Thyroid gland (tissue), 4 donors: ENCODE data around the gene WDR90. TPM values are rescaled to one million over a fixed set of nuclear protein-coding genes. Genes with fewer than 3 reads are reported as not detected.

Experiments used
- DNase-seq, 2 donors: peaks; one replicate each; pipeline ENCODE4 v3.0.0-alpha.2; 2019
- H3K27ac ChIP-seq, 3 donors: fragments of 200-600 bp; sonication (generic); 1 replicate in 2 of 3; 2 replicates in 1 of 3; pipeline ENCODE4 v1.5.1; 2016 to 2019; ENCODE audit warnings: mild to moderate bottlenecking in 1 of 3, moderate library complexity in 1 of 3
- H3K27me3 ChIP-seq: fragments of 200-600 bp; sonication (generic); one replicate; pipeline ENCODE4 v1.5.1; 2019
- H3K36me3 ChIP-seq, 2 donors: fragments of 200-600 bp; sonication (generic); one replicate each; pipeline ENCODE4 v1.5.1; 2016 to 2019
- H3K4me1 ChIP-seq, 2 donors: fragments of 200-600 bp; sonication (generic); one replicate each; pipeline ENCODE4 v1.5.1; 2017 to 2019
- H3K4me3 ChIP-seq, 3 donors: fragments of 200-600 bp; sonication (generic); replicated peaks in 1 of 3; 1 replicate in 2 of 3; 2 replicates in 1 of 3; pipeline ENCODE4 v1.5.1; 2016; ENCODE audit warnings: mild to moderate bottlenecking in 1 of 3
- H3K9me3 ChIP-seq: fragments of 200-600 bp; sonication (generic); one replicate; pipeline ENCODE4 v1.5.1; 2017
- POLR2A ChIP-seq, 2 donors: fragments of 450-650 bp; IDR thresholded peaks; one replicate each; pipeline ENCODE4 v1.6.1; 2017; ENCODE audit warnings: antibody characterized with exemption in 2 of 2, mild to moderate bottlenecking in 2 of 2, moderate library complexity in 1 of 2
- WGBS, 2 donors: methylation state at CpG; one replicate each; pipeline ENCODE4 v1.1.5; 2017; 5-methylcytosine and 5-hydroxymethylcytosine counted together
- intact Hi-C: fragments of 100-400 bp; cut with DNase I; formaldehyde crosslinking; loops from one replicate; pipeline ENCODE4 v1.15.1; 2023
- total RNA-seq, 4 donors: library from RNA; depleted of rRNA; stranded (reverse); fragments of >200 nt; gene quantifications; one replicate each; pipeline ENCODE4 v1.2.3, GENCODE V29; 2016
- TF ChIP-seq, protein P1 (sequence below), 6 experiments: fragments of 200-600 bp in 3 of 6; fragments of 450-650 bp in 3 of 6; sonication (generic) in 3 of 6; IDR thresholded peaks; one replicate each; pipeline ENCODE4 v1.5.1; 2016 to 2019; ENCODE audit warnings: antibody characterized with exemption in 6 of 6, mild to moderate bottlenecking in 2 of 6, inconsistent platforms in 1 of 6, moderate library complexity in 1 of 6

The WDR90 gene
- total RNA-seq, 4 donors from 2014 or later = 23.6 to 56.0 (median 34.3) TPM

GRCh38 chr16:714079-714478 is 64.9 kb downstream of the WDR90 start:
- Histone ChIP-seq H3K4me1 (peaks cover 15 to 33% of the 10 kb centered on the region in 2 donors), H3K9me3 (no peaks in the 10 kb centered on the region), H3K27me3 (no peaks in the 10 kb centered on the region), H3K27ac (no peak overlapping the region), H3K36me3 (no peaks in the 10 kb centered on the region), H3K4me3 (peak overlapping the region in 1 of 3 donors; percentile 31)
- intact Hi-C loops = loop anchor here (10.0 kb wide), 1 partner anchor 341 kb away; no protein-coding TSS in a partner anchor
- TF ChIP-seq POLR2A (IDR thresholded peaks at IDR 0.05) = no peak
- TF ChIP-seq, protein P1, sequence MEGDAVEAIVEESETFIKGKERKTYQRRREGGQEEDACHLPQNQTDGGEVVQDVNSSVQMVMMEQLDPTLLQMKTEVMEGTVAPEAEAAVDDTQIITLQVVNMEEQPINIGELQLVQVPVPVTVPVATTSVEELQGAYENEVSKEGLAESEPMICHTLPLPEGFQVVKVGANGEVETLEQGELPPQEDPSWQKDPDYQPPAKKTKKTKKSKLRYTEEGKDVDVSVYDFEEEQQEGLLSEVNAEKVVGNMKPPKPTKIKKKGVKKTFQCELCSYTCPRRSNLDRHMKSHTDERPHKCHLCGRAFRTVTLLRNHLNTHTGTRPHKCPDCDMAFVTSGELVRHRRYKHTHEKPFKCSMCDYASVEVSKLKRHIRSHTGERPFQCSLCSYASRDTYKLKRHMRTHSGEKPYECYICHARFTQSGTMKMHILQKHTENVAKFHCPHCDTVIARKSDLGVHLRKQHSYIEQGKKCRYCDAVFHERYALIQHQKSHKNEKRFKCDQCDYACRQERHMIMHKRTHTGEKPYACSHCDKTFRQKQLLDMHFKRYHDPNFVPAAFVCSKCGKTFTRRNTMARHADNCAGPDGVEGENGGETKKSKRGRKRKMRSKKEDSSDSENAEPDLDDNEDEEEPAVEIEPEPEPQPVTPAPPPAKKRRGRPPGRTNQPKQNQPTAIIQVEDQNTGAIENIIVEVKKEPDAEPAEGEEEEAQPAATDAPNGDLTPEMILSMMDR (IDR thresholded peaks at IDR 0.05) = no peak
- no peak for DNase-seq
- WGBS, 2 donors = 62 to 64% methylated on average over 9 to 10 of the region's 11 CpGs

DNA sequence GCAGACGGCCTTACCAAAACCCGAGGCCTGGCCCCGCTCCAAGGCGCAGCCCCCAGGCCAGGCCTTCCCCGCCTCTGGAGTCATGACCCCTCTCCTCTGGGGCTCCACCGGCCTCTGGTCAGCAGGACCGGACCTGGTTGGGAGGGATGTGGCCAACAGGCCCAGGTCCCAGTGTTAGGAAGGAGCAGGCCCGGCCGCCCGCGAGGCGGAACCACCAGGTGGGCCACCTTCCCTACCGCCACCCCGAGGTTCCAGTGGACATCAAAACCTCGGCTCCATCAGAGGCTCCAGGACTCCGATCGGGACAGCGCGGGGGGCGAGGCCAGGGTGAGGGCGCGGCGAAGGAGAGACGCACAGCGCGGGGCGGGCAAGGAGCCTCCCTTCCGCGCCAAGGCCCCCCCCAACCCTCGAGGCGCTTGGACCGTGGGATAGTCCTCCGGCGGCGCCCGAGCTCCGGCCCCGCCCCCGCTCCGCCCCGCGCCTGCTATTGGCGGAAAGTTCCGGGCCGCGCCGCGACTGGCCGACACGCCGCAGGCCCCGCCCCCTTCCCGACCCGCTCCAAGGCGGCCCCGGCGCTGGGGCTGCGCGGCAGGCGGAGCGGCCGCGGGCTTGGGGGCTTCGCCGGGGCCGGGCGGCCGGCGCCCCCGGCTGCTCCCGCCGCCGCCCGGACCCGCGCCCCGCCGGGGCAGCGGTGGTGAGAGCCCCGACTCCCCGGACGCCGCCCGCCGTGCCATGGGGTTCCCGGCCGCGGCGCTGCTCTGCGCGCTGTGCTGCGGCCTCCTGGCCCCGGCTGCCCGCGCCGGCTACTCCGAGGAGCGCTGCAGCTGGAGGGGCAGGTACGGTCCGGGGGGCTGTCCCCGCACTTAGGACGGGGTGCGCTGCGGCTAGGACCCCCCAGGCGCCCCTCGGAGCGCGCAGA is 65.7 kb downstream of the WDR90 start, which contains the start of gene METRN:
TSS of gene METRN (plus strand) at position 561 of the 919 bp plus-strand sequence. CDS start at position 733, 172 bp downstream.
- Histone ChIP-seq H3K4me1 (peaks cover 17 to 39% of the 10 kb centered on the region in 2 donors), H3K27ac (no peak within 1 kb of the TSS), H3K36me3 (no peaks in the 10 kb centered on the region), H3K4me3 (peak within 1 kb of the TSS; percentile 53 to 57 (median 53)), H3K9me3 (no peaks in the 10 kb centered on the region), H3K27me3 (no peaks in the 10 kb centered on the region)
- peak; percentile 94 to 96 for DNase-seq
- TF ChIP-seq, protein P1 (IDR thresholded peaks at IDR 0.05) = no peak
- TF ChIP-seq POLR2A (IDR thresholded peaks at IDR 0.05) = peak in 1 of 2 donors; percentile 46
- intact Hi-C loops = loop anchor here (10.0 kb wide), 1 partner anchor 340 kb away; no protein-coding TSS in a partner anchor
- WGBS, 2 donors = 14 to 33% methylated on average over 3 to 15 of the region's 108 CpGs

DNA sequence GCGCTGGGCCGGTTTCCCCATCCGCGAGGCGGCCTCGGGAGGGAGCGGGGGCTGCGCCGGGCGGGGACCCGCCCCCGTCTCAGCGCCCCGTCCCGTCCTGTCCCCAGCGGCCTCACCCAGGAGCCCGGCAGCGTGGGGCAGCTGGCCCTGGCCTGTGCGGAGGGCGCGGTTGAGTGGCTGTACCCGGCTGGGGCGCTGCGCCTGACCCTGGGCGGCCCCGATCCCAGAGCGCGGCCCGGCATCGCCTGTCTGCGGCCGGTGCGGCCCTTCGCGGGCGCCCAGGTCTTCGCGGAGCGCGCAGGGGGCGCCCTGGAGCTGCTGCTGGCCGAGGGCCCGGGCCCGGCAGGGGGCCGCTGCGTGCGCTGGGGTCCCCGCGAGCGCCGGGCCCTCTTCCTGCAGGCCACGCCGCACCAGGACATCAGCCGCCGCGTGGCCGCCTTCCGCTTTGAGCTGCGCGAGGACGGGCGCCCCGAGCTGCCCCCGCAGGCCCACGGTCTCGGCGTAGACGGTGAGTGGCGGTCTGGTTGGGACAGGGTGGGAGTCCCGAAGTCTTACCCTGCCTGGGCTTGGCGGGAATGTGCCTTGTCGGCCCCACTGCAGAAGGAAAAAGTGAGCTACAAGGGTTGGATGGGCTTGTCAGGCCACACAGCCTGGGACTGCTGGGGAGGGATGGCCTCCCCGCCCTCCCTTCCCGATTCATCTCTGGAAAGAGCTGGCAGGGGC is 66.5 kb downstream of the WDR90 start:
- Histone ChIP-seq H3K4me1 (peaks cover 23 to 46% of the 10 kb centered on the region in 2 donors), H3K4me3 (peak overlapping the region; percentile 53 to 57 (median 53)), H3K27me3 (no peaks in the 10 kb centered on the region), H3K27ac (no peak overlapping the region), H3K9me3 (no peaks in the 10 kb centered on the region), H3K36me3 (no peaks in the 10 kb centered on the region)
- DNase-seq = peak in 1 of 2 donors; percentile 35
- intact Hi-C loops = loop anchor here (10.0 kb wide), 1 partner anchor 339 kb away; no protein-coding TSS in a partner anchor
- no peak for TF ChIP-seq POLR2A (IDR thresholded peaks at IDR 0.05)
- TF ChIP-seq, protein P1 (IDR thresholded peaks at IDR 0.05) = peak in 1 of 6 experiments; percentile 8
- WGBS, 2 donors = 0 to 3% methylated on average over 2 to 19 of the region's 74 CpGs

- H3K4me3 ChIP-seq = peak overlapping the region in 1 of 3 donors; percentile 57
- H3K36me3 ChIP-seq = no peaks in the 10 kb centered on the region
- 13% methylated on average over 11 of the region's 12 CpGs; no CpG with 5 or more reads in 1 of the 2 donors for WGBS, 2 donors
- H3K27me3 ChIP-seq = no peaks in the 10 kb centered on the region
- TF ChIP-seq, protein P1 (IDR thresholded peaks at IDR 0.05) = no peak
- no peak for TF ChIP-seq POLR2A (IDR thresholded peaks at IDR 0.05)
- peak; percentile 71 to 81 for DNase-seq
- H3K4me1 ChIP-seq = peaks cover 23 to 46% of the 10 kb centered on the region in 2 donors
- intact Hi-C loops = loop anchor here (10.0 kb wide), 1 partner anchor 339 kb away; no protein-coding TSS in a partner anchor
- H3K27ac ChIP-seq = no peak overlapping the region
- no peaks in the 10 kb centered on the region for H3K9me3 ChIP-seq
These were observed 67.0 kb downstream of the WDR90 start for GRCh38 chr16:716200-716568.
